ENCODE data around the gene PLSCR5.

GRCh38 chr3:146574173-146574572 is 31.0 kb downstream of the PLSCR5 start:
- no peak for TF ChIP-seq CTCF (IDR thresholded peaks at IDR 0.05)
- no peak for TF ChIP-seq POLR2A (IDR thresholded peaks at IDR 0.05)

All from lower leg skin (tissue), 3 donors.